H1 (cell line): Measurements from ENCODE around the gene BCAM. TPM values are rescaled to one million over a fixed set of nuclear protein-coding genes. Genes with fewer than 3 reads are reported as not detected.

ENCODE experiments used
- CEBPB ChIP-seq: IDR thresholded peaks from 2 replicates; pipeline ENCODE4 v1.6.1; 2012; ENCODE audit warnings: low read depth, low read length
- RNF2 ChIP-seq: fragments of 200-900, 300-1000 bp; sonication (generic); IDR thresholded peaks from 2 replicates; pipeline ENCODE4 v1.7.1; 2016; ENCODE audit warnings: borderline replicate concordance, low read depth, mild to moderate bottlenecking, antibody characterized with exemption, low read length; ENCODE audit not compliant: poor library complexity, severe bottlenecking; ENCODE audit errors: missing control alignments
- SP4 ChIP-seq: IDR thresholded peaks from 2 replicates; pipeline ENCODE4 v1.6.1; 2012; ENCODE audit warnings: low read length, inconsistent platforms
- polyA plus RNA-seq, 7 experiments: library from polyadenylated mRNA; depleted of rRNA in 3 of 7; stranded (reverse) in 5 of 7; unstranded in 2 of 7; fragments of >200 nt in 5 of 7; fragments of 200-250 nt in 2 of 7; gene quantifications; 1 replicate in 5 of 7; 2 replicates in 1 of 7; 4 replicates in 1 of 7; pipeline versions ENCODE4 v1.2.1 to v1.2.3, GENCODE V29; 2011 to 2013; ENCODE audit warnings: missing spikeins in 2 of 7, mixed read lengths in 2 of 7
- total RNA-seq: library from RNA; stranded (reverse); fragmentation: NEBNext Ultra II Directional; extraction: Animal tissue kit (Norgen Biotek cat#: 25700); gene quantifications from 2 replicates; pipeline ENCODE4 v1.2.1, GENCODE V29; 2021

The BCAM gene
- total and polyA plus RNA-seq, 2 of the 8 experiments (the other 6 are each of a cell fraction or from before 2014, with no cell fraction given) = 32.5 to 81.4 TPM

DNA sequence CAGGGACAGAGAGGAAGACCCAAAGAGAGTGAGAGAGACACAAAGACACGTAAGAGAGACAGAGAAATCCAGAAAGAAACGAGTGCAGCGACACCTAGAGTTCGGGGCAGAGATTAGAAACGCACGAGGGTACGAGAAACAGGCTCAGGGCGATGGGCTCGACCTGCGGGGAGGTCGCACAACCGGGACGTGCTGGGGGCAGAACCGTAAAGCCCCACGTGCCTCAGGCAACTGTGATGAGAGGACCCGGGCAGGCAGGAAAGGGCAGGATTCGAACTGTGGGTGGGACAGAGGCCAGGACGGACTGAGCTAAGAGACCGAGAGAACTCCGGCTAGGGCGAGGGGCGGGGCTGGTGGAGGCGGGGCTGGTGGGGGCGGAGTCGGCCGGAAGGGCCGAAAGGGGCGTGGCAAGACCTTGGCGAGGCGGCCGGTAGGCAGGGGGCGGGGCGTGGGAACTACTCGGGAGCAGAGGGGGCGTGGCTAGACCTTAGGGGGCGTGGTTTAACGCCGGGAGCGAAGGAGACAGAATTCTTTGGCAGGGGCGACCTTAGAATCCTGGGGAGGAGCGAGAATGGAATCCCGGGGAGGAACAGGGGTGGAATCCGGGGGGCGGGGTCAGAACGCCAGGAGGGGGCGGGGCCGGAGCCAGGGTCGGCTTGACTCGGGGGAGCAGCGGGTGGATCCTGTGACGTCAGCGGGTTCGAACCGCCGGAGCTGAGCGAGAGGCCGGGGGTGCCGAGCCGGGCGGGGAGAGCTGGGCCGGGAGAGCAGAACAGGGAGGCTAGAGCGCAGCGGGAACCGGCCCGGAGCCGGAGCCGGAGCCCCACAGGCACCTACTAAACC lies 36.9 kb downstream of the BCAM start, which contains the start of gene NECTIN2 (continued):
- TF ChIP-seq CEBPB (no peak), RNF2 (no peak), SP4 (no peak; the same call in 1 of the 2 replicates)
